ENCODE measurements around the gene MEIS2.

Gene MEIS2

DNA sequence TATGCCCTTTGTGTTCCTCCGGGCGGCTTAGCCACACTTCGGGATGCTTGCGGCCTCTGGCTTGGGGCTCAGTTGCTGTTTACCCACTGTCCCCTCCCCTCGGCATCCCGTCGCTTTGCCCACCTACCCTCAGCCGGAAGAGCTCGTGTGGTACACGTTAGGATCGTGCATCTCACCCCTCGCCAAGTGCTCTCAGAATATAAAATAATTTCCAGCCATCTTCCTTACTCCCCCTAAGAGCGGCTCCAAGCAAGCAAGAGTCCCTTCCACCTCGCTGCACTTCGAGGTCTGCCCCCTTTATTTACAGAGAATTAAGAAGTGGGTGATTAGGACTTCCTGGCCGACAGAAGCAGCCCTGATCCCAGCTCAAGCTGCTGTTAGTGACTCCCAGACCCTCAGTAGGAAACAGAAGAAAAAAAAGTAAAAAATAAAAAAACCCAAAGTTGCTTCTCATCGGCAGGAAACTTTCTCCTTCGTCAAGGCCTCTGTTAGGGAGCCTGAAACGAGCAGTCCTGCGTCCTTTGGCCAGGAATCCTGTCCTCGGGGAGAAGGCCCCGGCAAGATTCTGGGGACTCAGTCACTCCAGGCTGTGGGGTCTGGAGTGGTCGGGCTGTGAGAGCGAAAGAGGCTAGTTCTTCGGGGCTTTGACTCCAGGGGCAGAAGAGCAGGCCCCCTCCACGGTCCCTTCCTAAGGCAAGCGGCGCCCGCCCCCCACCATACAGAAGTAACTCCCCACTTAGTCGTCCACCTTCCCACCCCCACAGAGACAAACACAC is 3.0 kb downstream of the MEIS2 start:
- ATAC-seq: no peak

- ATAC-seq: no peak
Observed at GRCh38 chr15:37096558-37097143, 3.7 kb downstream of the MEIS2 start.

- no peak for ATAC-seq
Observed at GRCh38 chr15:37095770-37096557, 4.4 kb downstream of the MEIS2 start.

DNA sequence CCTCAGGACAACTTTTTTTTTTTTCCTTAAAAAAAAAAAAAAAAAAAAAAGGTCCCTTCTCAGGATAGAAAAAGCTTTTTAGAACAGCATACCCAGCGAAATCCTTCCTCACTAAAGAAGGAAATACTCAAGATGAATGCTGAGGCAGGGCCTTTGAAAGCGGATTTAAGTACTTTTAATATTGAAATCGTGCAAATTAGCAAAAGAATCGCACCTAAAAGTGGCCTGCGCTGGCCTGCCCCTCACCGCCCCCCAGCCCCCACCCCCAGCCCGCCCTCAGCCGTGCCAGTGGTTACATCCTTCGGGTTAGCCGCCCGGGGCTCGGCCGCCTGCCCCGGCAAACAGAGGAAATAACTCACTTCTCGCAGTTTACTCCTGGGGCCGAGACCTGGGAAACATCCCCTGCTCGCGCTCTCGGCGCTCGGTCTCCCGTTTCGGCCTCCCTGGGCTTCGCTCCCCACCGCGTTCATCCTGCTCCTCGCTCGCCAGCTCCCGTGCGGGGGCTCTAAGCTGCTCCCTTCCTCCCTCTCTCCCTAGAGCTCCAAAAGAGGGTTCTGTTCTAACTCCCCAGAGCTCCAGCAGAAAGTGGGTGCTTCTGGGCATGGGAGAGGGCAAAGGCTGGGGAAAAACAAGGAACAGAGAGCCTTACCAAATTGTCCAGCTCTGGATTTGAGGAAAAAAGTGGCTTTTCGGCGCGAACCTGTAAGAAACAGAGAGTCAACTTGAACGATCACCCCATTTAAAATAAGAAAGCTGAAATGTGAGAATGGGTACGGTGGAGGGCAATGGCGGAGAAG is 5.2 kb downstream of the MEIS2 start:
- ATAC-seq: no peak

- ATAC-seq: no peak
Observed at GRCh38 chr15:37094333-37094914, 5.9 kb downstream of the MEIS2 start.

DNA sequence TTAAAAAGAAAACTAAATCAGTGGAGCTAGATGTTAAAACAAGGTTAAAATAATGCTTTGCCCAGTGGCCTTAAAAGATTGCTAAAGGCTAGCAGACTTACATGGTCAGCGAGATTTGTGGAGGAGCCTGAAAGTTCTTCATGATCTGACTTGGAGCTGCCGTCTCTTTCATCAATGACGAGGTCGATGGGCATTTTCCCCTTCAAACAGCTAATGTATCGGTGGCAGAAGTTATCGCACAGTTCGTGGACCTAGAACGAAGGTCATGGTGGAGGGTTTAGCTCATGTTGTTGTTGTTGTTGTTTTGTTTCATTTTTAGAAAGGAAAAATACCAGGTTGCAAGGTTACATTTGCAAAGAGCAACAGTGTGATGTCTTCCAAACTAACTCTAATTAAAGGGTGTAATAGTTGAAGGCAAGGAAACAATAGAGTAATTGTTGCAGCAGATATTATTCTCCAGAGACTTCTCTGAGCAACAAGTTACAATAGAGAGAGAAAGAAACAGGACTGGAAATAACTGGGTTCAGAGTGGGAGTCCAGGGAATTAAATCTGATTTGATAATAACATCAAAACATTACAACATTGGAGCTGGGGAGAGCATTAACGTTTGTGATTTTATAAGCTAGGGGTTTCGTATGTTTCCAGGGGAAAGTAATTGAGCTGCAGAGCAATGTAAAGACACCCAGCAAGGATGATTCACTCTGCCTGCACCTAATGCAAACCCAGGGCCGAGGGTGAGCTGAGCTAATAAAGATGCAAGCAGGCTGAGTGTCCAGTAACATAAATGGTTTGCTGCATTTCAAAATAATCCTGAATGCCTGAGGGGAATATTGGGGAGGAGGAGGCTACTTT is 6.6 kb downstream of the MEIS2 start:
- no peak for ATAC-seq

GRCh38 chr15:37090543-37091175 is 9.7 kb downstream of the MEIS2 start:
- no peak for ATAC-seq

GRCh38 chr15:37088436-37088835 is 11.9 kb downstream of the MEIS2 start:
- ATAC-seq: no peak

GRCh38 chr15:37087131-37087588 is 13.2 kb downstream of the MEIS2 start:
- no peak for ATAC-seq

- no peak for ATAC-seq
Observed at GRCh38 chr15:37086521-37086920, 13.8 kb downstream of the MEIS2 start.

GRCh38 chr15:37086120-37086519 is 14.2 kb downstream of the MEIS2 start:
- no peak for ATAC-seq

GRCh38 chr15:37084602-37085001 is 15.7 kb downstream of the MEIS2 start:
- ATAC-seq: no peak

DNA sequence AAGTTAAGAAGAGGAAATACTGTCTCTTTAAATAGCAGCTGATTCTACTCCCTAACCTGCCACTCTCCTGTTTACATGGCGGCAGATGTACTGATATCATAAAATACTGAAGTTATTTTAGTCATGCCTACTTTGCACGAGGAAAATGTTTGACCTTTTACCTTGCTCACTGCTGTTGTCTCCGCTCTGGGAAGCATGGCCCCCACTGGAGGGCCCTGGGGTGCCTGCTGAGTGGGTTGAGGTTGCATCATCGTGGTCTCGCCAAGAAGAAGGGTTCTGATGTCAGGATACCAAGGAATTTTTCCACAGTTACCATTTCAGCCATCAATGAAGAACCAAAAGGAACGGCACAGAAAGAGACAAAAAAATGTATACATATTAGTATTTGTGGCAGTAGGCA is 16.7 kb downstream of the MEIS2 start:
- ATAC-seq: no peak

DNA sequence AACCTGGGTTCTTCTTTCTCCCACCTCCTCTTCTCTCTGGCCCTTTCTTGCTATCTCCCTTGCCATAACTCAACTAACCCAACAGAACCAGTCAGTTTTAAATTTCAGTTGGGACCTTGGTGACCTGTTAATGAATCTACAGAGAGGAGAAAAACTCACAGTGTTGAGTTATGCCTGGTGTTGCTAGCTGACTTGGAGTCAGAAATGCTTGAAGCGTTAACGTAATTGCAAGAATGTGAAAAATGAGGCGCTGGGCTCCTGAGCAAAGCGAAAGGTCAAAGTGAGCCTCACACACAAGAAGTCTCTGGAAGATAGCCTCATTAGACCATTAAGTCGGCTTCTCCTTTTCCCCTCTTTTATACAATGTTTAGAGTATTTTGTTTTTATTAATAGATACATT is 18.4 kb downstream of the MEIS2 start:
- ATAC-seq: no peak

DNA sequence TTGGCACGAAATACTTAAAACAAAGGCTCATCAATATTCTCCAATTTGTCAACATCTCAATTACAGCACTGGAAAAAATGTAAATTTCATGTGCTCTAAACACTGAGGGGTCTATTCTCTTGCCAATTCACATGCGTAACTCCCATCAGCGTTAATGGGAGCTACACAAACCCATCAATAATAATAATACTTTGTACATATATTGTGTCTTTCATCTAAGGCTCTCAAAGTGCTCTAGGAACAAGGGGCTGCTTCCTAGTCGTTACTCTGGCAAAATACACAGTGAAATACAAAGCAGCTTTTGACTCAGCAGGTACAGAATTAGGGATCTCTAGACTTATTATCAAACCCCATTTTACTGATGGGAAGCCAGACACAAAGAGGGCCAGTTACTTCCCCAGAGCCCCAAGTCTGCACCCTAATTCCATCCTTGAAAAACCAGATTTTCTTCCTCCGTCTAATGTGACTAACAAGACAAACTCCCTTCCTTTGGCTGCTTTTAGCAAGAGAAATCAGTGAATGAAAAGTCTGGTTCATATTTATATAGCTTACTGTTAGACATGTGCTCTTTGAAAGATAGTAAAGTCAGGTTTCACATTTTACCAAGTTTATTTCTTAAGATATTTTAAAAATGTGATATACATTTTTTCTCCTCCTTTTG is 20.0 kb downstream of the MEIS2 start:
- no peak for ATAC-seq

DNA sequence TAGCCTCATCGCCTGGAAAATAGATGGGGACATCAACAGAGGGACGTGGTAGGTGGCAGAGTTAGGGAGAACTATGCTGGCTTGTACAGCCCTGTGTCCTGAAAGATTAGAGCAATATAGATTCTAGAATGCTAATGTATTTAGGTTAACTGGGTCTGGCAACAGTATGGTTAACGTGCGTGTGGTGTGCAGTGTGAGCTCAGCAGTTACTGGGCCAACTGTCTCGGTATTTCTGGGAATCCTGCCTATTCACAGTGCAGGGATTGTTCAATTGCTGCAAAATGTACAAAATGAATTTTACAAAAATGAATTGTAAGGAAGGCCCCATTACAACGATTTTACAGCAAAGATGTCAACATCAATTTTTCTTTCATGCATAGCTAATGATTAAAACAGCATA is 20.6 kb downstream of the MEIS2 start:
- no peak for ATAC-seq

GRCh38 chr15:37078566-37078965 is 21.8 kb downstream of the MEIS2 start:
- no peak for ATAC-seq

GRCh38 chr15:37077623-37078351 is 22.6 kb downstream of the MEIS2 start:
- ATAC-seq: no peak

DNA sequence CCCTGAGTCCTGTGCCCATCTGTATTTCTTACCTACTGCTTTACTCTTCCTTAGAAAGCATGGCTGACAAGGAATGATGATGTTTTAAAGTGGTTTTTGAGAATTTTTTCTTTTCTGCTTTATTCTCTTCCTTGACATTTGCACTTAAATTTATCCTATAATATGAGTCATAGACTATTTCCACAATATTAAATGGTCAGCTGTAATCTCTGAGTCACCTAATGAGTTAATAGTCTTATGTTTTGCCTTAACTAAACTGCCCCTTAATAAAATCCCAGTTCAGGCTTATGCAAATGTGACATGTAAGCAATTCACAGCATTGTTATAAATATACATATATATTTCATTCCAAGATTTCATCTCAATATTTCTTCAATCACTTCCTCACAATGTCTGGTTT is 23.8 kb downstream of the MEIS2 start:
- ATAC-seq: no peak

DNA sequence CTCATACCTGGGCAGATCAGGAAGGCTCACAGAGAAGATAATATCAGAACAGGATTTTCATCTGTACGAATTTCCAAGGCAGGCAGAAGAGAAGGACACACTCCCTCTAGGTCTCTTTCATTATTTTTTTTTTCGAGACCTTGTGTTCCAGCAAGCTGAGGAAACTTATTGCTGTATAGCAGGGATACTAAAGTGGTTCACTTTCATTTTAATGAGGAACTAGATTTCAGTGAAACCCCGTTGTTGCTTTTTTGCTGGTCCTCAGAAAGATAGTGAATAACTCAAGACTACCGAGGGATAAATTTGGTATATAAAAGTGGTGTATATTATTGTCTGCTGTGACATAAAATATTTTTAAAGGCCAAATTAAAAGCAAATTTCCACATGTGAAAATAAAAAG is 24.6 kb downstream of the MEIS2 start:
- no peak for ATAC-seq

All from activated CD4-positive, CD25-positive, alpha-beta regulatory T cell treated with anti-CD3 and anti-CD28 coated beads, Interleukin-2, amount 50 U/mL, for 24 hours (primary cell).